CD4-positive, alpha-beta T cell treated with Interleukin-6 for 4 hours (primary cell): Measurements from ENCODE around the gene EIF2S2.

Experiments used
- DNase-seq: peaks from one replicate; pipeline ENCODE4 v3.0.0-alpha.2; 2020; ENCODE audit warnings: mixed read lengths

EIF2S2 gene

DNA sequence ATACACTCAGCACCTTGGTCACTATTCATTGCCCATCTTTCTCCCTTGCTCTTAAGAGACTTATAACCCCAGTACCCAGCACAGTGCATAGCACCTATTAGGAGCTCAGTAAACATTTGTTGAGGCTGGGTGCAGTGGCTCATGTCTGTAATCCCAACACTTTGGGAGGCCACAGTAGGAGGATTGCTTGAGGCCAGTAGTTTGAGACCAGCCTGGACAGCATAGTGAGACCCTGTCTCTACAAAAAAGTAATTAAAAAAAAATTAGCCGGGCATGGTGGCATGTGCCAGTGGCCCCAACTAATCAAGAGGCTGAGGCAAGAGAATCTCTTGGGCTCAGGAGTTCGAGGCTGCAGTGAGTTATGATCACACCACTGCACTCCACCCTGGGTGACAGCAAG, 8.2 kb upstream of the EIF2S2 start:
- no peak for DNase-seq

DNA sequence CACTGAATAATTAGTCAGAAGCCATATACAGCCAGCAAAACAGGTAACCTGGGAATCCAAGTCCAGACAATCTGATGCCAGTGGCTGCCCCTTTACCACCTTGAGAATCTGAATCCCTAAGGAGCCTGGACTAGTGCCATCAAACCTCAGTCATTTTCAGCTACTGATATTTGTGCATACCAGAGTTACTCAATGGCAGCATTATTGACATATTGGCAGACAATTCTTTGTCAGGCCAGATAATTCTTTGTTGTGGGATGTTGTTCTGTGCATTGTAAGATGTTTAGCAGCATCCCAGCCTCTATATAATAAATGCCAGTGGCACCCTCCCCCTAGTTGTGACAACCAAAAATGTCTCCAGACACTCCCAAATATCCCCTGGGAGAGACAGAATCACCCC, 3.2 kb upstream of the EIF2S2 start:
- no peak for DNase-seq

DNA sequence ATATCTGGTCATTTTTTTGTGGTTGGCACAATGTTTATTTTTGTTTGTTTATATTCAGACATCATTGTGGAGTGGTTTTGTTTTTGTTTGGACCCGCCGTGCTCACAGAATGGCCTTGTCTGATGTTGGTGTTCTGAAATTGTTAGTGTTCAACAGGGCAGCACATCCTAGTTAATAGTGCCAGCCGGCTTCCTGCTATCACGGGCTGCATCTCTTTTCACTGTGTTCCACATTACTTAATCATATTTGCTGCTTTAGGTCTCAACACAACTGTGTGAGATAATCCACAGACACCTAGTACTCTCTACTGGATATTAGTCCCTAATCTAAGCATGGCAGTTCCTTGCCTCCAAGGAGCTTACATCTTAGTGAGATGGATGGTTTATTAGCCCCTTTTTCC, 2.8 kb upstream of the EIF2S2 start:
- no peak for DNase-seq

DNA sequence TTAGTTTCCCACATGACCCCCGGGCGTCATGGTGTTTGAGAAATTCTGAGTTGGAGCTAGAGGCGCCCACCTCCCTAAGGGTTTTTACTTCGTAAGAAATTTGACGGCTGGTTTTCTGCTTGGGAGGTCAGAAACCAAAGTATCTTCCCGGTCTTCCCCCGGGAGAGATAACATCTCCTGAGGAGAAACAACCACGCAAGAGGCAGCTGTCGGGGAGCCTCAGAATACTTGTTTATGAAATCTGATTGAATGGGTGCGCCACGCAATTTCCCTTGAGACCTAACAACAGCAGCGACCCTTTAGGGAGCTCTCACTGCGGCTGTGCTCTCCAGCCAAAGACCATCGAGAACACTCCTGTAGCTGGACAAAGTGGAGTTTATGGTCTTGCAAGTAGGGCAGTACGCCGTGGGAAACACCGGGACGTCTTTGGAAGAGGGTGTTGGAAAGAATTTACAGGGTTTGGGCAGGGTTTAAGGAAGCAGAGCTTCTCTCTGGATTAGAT, 608 bp upstream of the EIF2S2 start:
- DNase-seq = peak; percentile 37

DNA sequence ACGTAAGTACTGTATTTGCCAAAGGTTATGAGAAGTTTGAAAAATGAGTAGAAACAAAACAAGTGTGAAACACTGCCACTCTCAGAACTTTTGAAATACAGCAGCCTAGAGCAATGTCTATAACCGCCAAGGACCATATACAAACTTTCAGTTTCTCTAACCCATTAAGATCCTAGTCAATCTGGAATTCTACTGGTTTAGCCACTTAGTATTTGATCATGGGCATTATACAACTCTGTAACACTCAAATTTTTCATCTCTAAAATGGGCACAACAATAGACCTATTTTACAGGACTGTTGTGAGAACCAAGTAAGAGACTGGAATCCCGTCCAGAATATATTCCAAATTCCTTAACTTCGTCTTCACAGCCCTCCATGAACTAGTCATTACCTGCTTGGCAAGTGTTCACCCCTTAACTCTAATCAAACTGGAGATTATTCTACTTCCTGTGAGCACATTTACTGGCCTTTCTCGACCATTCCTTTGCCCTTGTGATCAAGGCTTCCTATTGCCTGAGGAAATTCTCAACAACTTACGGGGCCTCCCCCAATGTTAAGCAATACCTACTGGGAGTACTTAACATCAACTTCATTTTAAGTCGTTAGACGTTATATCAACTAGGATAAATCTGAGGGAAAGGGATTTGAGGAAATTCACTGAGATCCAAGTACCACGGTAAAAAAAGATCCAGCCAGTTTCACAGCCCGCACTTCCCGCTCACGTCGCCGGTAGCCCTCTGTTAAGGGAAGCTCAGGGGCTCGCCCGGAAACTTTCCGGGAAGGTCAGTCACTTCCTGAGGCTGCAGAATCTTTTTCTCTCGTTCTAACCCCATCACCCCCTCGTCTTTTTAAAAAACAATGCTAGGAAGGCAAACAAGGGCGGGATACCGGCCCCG, 1.1 kb downstream of the EIF2S2 start:
- no peak for DNase-seq

DNA sequence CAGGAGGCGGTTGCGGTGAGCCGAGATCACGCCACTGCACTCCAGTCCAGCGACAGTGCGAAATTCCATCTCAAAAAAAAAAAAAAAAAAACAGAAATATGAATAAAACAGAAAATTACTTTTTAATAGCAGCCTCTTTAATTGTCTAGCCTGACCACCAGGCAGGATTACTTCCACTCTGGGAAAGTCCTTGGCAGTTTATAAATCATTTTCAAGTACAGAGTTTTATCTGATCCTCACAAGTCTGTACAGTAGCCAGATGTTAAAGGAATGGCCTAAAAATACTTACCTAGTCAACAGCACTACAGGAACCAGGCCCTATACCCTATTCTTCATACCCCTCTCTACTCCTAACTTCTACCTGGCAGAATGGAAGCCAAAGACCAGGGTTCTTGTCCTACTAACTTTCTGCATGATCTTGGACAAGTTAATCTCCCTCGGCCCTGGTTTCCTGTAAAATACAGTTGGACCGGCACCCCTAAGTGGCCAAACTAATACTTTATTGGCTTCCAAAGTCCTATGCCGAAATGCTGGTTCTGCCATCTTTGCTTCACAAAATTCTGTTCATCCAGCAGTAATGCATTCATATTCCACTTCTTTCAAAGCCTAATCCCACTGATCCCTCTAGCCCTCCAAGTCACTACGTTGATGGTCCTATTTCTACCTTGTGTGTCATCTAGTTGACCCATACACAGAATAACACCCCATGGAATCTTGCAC, 1.9 kb downstream of the EIF2S2 start:
- DNase-seq = no peak

DNA sequence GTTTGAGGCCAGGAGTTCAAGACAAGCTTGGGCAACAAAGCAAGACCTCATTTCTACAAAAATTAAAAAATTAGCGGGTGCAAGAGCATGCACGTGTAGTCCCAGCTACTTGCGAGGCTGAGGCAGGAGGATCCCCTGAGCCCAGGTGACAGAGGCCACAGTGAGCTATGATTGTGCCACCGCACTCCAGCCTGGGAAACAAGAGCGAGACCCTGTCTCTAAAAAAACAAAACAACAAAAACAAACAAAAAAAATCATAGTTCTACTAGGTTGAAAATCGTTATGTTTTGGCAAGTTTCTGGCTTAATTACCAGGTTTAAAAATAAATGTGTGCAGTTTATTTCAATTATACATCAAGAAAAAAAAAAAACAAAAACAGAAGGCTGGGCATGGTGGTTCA, 2.6 kb downstream of the EIF2S2 start:
- no peak for DNase-seq

DNA sequence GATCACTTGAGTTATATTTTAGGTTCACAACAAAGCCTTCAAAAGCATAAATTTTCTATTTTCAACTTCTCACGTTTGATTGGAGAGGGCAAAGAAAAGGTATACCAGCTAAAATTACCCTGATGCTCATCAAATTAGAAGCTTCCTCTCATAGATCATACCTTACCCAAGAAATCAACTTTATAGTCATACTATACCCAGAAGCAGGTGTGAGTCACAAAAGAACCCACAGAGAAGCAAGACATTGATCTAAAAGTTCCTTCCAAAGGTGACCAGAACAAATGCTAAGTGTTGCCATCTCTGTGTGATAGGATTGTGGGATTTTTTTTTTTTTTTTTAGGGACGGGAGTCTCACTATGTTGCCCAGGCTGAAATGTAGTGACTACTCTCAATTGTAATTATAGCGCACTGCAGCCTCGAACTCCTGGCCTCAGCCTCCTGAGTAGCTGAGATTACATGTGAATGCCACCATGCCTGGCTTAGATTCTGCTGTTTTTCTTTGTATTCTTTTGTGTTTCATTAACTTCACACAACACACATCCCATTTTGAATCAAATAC, 3.3 kb downstream of the EIF2S2 start:
- no peak for DNase-seq

DNA sequence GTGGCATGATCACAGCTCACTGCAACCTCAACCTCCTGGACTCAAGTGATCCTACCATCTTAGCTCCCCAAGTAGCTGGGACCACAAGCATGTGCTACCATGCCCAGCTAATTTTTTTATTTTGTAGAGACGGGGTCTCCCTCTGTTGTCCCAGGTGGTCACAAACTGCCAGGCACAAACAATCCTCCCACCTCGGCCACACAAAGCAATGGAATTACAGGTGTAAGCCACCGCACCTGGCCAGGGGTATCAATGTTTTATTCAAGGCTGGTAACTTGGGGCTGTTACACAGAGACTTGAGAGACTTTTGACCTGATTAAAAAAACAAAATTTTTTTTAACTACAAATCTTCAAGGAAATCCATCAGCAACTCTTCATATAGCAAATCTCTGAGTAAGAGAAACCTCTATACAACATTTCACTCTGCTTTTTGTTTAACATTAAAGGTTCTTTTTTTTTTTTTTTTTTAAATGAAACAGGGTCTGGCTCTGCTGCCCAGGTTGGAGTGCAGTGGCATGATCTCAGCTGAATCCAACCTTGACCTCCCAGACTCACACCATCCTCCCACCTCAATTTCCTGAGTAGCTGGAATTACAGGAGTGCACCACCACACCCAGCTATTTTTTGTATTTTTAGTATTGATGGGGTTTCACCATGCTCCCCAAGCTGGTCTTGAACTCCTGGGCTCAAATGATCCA, 5.9 kb downstream of the EIF2S2 start:
- DNase-seq = no peak

DNA sequence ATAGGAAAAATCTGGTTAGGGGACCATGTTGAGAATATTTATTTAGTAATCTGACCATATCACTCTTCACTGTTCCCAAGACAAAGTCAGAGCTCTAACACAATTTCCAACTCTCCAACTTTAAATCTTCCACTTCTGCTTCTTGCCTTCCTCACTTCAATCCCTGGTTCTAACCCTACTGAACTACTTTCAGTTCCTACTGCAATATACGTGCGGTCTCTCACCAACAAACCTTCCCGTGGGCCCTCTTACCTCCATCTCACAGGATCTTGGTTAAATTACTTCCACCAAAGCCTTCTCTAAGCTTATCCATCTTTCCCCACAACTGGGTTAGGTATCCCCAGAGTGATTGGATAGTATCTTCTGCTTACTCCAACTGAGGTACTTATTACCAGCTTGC, 8.0 kb downstream of the EIF2S2 start:
- no peak for DNase-seq

DNA sequence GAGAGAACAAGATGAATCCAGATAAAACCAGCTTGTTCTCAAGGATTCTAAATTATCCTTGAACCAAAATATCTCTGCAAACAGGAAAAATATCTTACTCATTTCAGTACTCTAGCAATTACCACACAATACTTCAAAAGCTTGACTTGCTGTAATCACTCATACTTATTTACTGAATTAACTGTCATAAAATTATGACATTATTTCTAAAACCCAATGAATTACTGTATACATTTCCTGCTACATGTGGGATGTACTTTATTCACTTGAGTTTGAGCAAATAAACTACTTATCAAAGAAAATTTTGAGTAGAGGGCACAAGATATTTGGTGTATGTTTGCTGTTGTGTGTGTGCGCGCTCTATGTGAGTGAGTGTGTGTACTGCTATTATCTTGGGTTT, 9.7 kb downstream of the EIF2S2 start:
- DNase-seq = no peak

DNA sequence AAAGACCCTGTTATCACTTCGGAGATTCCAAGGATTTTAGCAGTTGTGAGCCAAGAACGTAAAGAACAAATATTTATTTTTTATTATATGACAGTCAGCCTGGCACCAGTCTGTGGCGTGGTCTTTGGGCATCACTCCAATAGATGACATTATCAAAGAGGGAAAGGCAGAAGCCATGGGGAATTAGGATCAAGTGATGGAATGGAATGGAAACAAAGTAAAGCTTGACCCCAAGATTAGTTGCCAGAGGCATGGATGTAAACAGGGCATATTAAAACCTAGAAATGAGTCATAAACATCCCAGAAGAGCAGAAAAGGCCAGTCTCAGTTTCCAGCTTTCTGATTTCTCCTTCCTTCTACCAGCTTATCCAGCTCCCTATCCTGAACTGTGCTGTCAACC, 11.5 kb downstream of the EIF2S2 start:
- no peak for DNase-seq

DNA sequence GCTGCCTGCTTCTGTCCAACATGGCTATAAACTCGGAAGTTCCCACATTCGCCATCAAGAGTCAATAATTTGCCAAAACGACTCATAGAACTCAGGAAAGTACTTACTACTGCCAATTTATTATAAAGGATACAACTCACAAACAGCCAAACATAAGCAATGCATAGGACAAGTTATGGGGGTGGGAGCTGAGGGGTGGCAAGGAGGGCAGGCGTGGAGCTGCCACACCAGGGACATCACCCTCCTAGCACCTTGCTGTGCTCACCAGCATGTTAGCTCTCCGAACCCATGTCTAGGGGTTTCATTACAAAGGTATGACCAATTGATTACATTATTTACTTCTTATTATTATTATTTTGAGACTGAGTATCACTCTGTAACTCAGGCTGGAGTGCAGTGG, 12.4 kb downstream of the EIF2S2 start:
- DNase-seq = no peak

DNA sequence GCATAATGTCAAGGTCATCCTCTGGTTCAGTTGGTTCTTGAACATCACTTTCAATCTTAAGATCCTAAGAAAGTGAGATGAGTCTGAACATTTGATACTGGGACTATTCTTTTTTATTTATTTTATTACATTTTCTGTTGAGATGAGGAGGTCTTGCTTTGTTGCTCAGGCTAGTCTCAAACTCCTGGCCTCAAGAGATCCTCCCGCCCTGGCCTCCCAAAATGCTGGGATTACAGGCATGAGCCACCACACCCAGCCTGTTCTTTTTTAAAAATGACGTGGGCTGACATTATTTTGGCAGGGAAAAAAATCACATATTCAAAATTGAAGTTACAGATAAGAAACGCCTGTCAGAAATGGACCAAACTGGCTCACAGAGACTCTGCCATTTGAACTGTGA, 13.5 kb downstream of the EIF2S2 start:
- no peak for DNase-seq

DNA sequence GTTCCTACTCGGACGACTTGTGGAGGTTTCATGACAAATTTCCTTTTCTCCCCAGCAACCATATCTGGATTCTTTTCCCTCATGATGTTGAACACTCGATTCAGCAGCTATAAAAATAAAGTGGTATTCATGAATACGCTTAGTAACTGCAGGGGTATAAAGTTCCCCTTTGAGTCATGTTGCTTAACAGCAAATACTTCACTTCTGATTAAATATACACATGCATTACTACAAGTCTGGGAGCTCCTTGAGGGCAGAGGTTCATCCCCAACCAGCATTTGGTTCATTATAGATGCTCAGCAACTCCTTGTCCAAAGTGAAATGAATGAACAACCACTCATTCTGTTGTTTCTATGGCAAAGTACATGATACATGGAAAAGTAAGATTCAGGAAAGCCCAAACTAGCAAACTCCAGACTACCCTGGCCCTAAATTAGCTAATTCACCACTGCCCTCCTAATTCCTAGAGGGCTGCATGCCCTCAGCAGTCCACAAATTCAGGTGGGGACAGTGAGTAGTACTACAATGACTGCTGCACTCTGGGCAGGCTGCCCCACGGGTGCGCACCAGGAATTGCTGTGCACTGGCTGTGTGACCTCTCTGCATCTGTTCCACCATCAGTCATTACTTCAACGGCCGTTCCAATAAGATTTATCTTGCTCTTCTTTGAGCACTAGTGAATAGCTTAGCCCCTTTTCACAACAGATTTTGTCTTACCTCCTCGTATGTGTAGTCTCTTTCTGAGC, 15.2 kb downstream of the EIF2S2 start:
- no peak for DNase-seq

DNA sequence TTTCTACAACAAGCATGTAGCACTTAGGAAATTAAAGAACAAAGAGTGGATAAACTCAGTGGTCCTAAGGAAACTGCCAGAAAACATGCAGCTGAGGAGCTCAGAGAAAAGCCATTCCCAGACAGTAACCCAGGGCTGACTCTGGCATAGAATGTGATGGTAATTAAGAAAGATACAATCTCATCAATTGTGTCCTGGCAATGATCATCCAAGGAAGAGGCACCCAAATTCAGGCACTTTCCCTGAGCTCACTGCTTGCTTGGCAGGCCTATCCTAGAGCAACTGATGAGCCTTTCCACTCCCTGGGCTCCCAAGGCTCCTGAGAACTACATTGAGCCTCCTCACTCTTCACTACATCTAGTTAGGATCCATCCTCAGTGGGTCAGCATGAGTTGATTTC, 16.2 kb downstream of the EIF2S2 start:
- DNase-seq = no peak

DNA sequence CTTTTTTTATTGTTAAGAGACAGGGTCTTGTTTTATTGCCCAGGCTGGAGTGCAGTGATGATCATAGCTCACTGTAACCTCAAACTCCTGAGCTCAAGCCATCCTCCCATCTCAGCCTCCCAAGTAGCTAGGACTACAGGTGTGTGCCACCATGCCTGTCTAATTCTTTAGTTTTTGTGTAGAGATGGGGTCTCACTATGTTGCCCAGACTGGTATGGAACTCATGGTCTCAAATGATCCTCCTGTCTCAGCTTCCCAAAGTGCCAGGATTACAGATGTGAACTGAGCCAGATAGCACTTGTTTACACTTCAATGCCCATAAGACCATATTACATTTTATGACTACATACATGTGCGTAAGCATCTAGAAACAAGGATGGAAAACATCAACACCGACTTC, 18.1 kb downstream of the EIF2S2 start:
- no peak for DNase-seq

DNA sequence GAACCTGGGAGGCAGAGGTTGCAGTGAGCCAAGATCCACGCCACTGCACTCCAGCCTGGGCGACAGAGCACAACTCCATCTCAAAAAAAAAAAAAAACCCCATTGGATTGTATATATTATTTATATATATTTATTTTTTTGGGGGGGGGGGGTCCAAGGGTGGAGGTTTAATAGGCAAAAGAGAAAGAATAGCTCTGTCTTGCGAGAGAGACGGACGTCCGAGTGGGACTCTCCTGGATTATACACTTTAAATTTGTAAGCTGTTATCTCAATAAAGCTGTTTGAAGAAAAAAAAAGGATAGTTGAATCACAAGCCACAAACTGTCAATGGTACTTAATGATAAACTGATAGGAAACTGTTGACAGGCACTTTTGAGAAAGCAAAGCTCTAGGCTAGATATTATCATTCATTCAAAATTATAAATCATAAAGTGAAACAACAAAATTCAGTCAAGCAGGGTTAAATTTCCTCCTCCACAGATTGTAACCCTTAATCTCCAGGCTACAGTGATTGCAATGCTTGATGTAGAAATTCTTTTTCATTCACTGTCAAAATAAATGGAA, 20.3 kb downstream of the EIF2S2 start:
- DNase-seq = no peak

DNA sequence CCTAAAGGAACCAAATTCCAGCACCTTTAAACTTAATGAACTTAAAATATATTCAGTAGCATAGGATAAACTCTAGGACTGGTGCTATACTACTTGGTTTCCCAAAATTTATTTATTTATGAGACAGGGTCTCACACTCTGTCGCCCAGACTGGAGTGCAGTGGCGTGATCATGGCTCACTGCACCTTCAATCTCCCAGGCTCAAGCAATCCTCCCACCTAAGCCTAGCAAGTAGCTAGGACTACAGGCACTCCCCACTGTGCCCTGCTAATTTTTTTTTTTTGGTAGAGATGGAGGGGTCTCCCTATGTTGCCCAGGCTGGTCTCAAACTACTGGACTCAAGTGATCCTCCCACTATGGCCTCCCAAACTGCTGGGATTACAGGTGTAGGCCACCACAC, 21.4 kb downstream of the EIF2S2 start:
- DNase-seq = no peak

DNA sequence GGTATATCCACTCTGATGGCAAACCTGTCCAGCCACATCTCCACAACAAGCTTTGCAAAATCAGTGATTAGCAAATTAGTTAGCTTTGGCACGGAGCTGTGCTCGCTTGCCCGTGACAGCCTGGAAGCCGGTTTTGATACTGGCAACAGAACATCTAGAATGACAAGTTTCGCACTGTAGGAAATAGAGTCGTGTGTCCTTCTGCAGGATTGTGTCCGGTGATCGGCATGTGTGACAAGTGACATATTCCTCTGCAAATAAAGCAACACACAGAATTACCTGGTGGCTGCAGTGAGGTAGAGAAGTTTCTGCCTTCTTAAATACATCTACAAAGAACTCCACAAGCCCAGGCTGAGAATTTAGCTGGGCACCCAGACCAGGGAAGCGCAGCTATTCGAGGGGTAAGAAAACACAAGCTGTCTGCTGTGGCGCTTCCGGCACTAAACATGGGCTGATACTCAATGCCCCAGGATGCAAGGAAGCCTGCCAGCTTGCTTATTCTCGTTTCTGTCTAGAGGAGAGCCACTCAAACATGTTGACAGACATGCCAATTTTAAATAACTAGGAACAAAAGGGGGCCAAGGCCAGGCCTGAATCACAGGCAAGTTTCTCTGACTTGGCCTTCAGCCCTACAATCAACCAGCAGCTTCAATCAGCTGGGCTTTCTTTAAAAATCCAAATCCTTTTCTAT, 22.2 kb downstream of the EIF2S2 start:
- DNase-seq = no peak

DNA sequence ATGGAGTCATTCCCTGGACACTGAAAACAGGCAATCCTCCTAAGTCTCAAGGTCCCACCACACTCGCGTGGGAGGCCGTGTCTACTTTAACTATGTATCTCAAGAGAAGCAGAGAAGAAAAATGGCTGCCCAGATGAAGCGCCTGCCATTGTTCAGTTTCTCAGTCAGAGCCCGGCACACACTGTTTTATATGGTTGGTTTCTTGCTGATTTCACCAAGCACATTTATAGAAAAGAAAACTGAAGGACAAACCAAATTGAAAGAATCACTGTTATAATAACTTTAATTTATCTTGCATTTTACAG, 22.9 kb downstream of the EIF2S2 start:
- DNase-seq = no peak
